ENCODE measurements around the gene TMPO. TPM values are rescaled to one million over a fixed set of nuclear protein-coding genes. Genes with fewer than 3 reads are reported as not detected.

The TMPO gene
- total RNA-seq, 4 donors from 2014 or later, result 68.8 to 131 (median 81.8) TPM

DNA sequence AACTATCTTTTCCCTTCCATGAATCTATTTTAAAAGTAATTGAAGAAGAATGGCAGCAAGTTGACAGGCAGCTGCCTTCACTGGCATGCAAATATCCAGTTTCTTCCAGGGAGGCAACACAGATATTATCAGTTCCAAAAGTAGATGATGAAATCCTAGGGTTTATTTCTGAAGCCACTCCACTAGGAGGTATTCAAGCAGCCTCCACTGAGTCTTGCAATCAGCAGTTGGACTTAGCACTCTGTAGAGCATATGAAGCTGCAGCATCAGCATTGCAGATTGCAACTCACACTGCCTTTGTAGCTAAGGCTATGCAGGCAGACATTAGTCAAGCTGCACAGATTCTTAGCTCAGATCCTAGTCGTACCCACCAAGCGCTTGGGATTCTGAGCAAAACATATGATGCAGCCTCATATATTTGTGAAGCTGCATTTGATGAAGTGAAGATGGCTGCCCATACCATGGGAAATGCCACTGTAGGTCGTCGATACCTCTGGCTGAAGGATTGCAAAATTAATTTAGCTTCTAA is 18.4 kb downstream of the TMPO start:
- no peak overlapping the region for H3K4me3 ChIP-seq
- no peaks in the 10 kb centered on the region for H3K27me3 ChIP-seq
- H3K4me1 ChIP-seq, result no peaks in the 10 kb centered on the region
- peaks cover 0 to 77% (median 0%) of the 10 kb centered on the region in 3 donors for H3K36me3 ChIP-seq
- no peak overlapping the region for H3K27ac ChIP-seq
- DNase-seq, result peak in 1 of 3 donors; percentile 55
- no peak for TF ChIP-seq POLR2A (IDR thresholded peaks at IDR 0.05)
- TF ChIP-seq, protein P1, sequence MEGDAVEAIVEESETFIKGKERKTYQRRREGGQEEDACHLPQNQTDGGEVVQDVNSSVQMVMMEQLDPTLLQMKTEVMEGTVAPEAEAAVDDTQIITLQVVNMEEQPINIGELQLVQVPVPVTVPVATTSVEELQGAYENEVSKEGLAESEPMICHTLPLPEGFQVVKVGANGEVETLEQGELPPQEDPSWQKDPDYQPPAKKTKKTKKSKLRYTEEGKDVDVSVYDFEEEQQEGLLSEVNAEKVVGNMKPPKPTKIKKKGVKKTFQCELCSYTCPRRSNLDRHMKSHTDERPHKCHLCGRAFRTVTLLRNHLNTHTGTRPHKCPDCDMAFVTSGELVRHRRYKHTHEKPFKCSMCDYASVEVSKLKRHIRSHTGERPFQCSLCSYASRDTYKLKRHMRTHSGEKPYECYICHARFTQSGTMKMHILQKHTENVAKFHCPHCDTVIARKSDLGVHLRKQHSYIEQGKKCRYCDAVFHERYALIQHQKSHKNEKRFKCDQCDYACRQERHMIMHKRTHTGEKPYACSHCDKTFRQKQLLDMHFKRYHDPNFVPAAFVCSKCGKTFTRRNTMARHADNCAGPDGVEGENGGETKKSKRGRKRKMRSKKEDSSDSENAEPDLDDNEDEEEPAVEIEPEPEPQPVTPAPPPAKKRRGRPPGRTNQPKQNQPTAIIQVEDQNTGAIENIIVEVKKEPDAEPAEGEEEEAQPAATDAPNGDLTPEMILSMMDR (IDR thresholded peaks at IDR 0.05), result peak in 2 of 6 experiments; percentile 3 to 25
- H3K9me3 ChIP-seq, result no peaks in the 10 kb centered on the region

DNA sequence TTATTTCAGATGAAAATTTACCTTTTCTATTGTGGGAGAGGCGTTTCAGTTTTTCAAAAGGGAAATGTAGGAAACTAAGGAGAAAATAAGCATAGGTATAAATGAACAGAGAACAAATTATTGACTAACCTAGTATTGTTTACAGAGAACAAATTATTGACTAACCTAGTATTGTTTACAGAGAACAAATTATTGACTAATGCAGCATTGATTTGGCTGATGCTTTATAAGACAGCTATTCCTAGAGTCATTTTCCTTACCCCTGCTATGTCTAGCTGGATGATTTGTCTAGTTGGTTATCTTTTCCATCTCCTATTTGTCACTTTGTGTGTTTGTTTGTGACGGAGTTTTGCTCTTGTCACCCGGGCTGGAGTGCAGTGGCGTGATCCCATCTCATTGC is 22.6 kb downstream of the TMPO start:
- H3K27ac ChIP-seq, result no peak overlapping the region
- no peaks in the 10 kb centered on the region for H3K9me3 ChIP-seq
- TF ChIP-seq, protein P1 (IDR thresholded peaks at IDR 0.05), result no peak
- no peak for TF ChIP-seq POLR2A (IDR thresholded peaks at IDR 0.05)
- H3K27me3 ChIP-seq, result no peaks in the 10 kb centered on the region
- no peak overlapping the region for H3K4me3 ChIP-seq
- H3K4me1 ChIP-seq, result no peaks in the 10 kb centered on the region
- DNase-seq, result no peak
- H3K36me3 ChIP-seq, result peaks cover 0 to 75% (median 0%) of the 10 kb centered on the region in 3 donors

DNA sequence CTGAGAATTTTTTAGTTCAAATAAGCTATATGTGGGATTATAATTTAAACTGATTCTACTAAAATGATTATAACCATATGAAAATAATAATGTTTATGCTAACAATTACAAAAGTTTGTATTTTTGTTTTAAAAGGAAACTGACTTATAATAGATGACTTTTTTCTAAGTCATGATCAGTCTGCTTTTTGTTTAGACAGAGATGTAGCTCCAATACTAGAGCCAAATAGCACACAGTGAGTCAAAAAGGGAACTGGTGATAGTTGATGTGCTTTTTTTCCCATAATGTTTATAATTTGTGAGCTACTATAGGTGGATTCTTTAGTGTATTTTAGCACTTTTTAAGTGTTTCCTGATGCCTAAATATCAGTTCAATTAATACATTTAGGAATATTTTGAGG is 28.3 kb downstream of the TMPO start:
- Histone ChIP-seq H3K4me1 (no peaks in the 10 kb centered on the region), H3K4me3 (no peak overlapping the region), H3K9me3 (no peaks in the 10 kb centered on the region), H3K27me3 (no peaks in the 10 kb centered on the region), H3K27ac (no peak overlapping the region), H3K36me3 (peaks cover 0 to 58% (median 0%) of the 10 kb centered on the region in 3 donors)
- TF ChIP-seq, protein P1 (IDR thresholded peaks at IDR 0.05), result no peak
- TF ChIP-seq POLR2A (IDR thresholded peaks at IDR 0.05), result no peak
- DNase-seq, result no peak

DNA sequence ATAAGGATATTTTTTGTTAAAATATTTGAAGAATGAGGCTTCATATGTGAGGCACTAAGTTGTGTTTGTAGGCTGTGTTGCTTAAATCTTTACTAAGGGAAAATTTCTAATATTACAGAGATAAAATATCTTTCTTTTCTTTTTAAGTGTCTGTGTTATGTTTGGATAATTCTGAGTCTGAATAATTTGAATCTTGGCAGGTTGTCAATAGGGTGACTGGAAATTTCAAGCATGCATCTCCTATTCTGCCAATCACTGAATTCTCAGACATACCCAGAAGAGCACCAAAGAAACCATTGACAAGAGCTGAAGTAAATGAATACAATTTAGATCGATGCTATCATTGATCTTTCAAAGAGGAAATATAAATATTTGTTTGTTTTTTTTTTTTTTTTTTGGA is 29.4 kb downstream of the TMPO start:
- peaks cover 0 to 55% (median 0%) of the 10 kb centered on the region in 3 donors for H3K36me3 ChIP-seq
- H3K27me3 ChIP-seq, result no peaks in the 10 kb centered on the region
- H3K9me3 ChIP-seq, result no peaks in the 10 kb centered on the region
- no peak for TF ChIP-seq POLR2A (IDR thresholded peaks at IDR 0.05)
- TF ChIP-seq, protein P1 (IDR thresholded peaks at IDR 0.05), result no peak
- H3K27ac ChIP-seq, result no peak overlapping the region
- H3K4me1 ChIP-seq, result no peaks in the 10 kb centered on the region
- H3K4me3 ChIP-seq, result no peak overlapping the region
- DNase-seq, result no peak

DNA sequence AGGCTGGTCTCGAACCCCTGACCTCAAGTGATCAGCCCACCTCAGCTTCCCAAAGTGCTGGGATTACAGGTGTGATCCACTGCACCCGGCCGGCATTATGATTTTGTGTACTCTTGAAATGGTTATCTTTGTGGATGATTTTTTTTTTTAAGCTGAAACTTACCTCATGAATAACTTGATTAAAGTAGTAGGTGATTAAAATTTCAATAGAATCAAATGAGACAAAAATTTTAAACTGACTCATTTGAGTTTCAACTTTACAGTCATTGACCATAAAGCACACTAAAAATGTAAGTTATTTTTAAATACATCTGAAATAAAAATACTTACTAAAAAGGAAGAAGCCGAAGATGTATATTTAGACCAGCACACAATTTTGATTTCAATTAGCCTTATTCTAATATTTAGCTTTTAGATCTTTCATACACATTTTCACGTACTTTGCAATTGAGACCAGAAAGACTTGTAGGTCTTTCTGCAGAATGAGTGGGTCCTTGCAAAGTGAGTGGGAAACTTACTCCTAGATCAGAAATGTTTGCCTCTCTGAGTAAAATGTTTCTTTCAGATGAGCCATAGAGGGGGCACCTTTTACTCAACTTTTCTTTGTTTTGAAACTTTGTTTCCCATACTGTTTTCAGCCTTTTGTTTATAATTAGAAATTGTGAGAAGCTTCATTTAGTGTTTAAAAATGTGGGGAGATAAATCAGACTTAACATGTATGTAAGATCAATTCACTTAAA is 34.2 kb downstream of the TMPO start:
- no peak for DNase-seq
- Histone ChIP-seq H3K27me3 (no peaks in the 10 kb centered on the region), H3K4me3 (no peak overlapping the region), H3K4me1 (no peaks in the 10 kb centered on the region), H3K27ac (no peak overlapping the region), H3K9me3 (no peaks in the 10 kb centered on the region), H3K36me3 (peaks cover 0 to 49% (median 0%) of the 10 kb centered on the region in 3 donors)
- TF ChIP-seq, protein P1 (IDR thresholded peaks at IDR 0.05), result no peak
- TF ChIP-seq POLR2A (IDR thresholded peaks at IDR 0.05), result no peak

All from Peyer's patch (tissue), 4 donors.